CD14-positive monocyte (primary cell): ENCODE results near the gene ARMH3. TPM values are rescaled to one million over a fixed set of nuclear protein-coding genes. Genes with fewer than 3 reads are reported as not detected.

Experiments used
- DNase-seq, 3 donors: peaks; one replicate each; pipeline ENCODE4 v3.0.0-alpha.2; 2011 to 2022
- H2AFZ ChIP-seq: 2 replicates; pipeline ENCODE4 v1.6.0; 2012; ENCODE audit warnings: mild to moderate bottlenecking, low read depth, low read length, inconsistent platforms; ENCODE audit not compliant: insufficient read depth, poor library complexity, severe bottlenecking
- H3K27ac ChIP-seq, 2 donors: 1 replicate in 1 of 2; 2 replicates in 1 of 2; pipeline ENCODE4 v1.5.1; 2012 to 2013; ENCODE audit warnings: low read length in 2 of 2, control low read depth in 1 of 2, inconsistent platforms in 1 of 2, low read depth in 1 of 2, mild to moderate bottlenecking in 1 of 2
- H3K27me3 ChIP-seq, 2 donors: one replicate each; pipeline versions ENCODE4 v1.6.0 to v1.6.1; 2011 to 2013; ENCODE audit warnings: low read length in 2 of 2; ENCODE audit not compliant: control insufficient read depth in 2 of 2, insufficient read depth in 2 of 2
- H3K36me3 ChIP-seq, 2 donors: replicated peaks in 1 of 2; 1 replicate in 1 of 2; 2 replicates in 1 of 2; pipeline versions ENCODE4 v1.5.1 to v1.6.1; 2012 to 2013; ENCODE audit warnings: low read length in 2 of 2, control low read depth in 1 of 2, inconsistent platforms in 1 of 2, mild to moderate bottlenecking in 1 of 2; ENCODE audit not compliant: insufficient read depth in 2 of 2, control insufficient read depth in 1 of 2
- H3K4me1 ChIP-seq, 2 donors: 1 replicate in 1 of 2; 2 replicates in 1 of 2; pipeline versions ENCODE4 v1.5.1 to v1.6.1; 2012 to 2013; ENCODE audit warnings: low read length in 2 of 2, control low read depth in 1 of 2, inconsistent platforms in 1 of 2, mild to moderate bottlenecking in 1 of 2, moderate library complexity in 1 of 2; ENCODE audit not compliant: insufficient read depth in 2 of 2, control insufficient read depth in 1 of 2
- H3K4me2 ChIP-seq: replicated peaks from 2 replicates; pipeline ENCODE3; 2012; ENCODE audit warnings: low read length, moderate library complexity, mild to moderate bottlenecking; ENCODE audit not compliant: poor library complexity, severe bottlenecking; ENCODE audit errors: extremely low read depth
- H3K4me3 ChIP-seq, 3 experiments: fragments of 200-600 bp in 1 of 3; sonication (generic) in 1 of 3; replicated peaks in 1 of 3; 1 replicate in 2 of 3; 2 replicates in 1 of 3; pipeline ENCODE4 v1.5.1; 2011 to 2013; ENCODE audit warnings: low read length in 3 of 3, mild to moderate bottlenecking in 3 of 3, control low read depth in 2 of 3, low read depth in 2 of 3, inconsistent platforms in 1 of 3, moderate library complexity in 1 of 3
- H3K79me2 ChIP-seq: 2 replicates; pipeline ENCODE4 v1.6.0; 2012; ENCODE audit warnings: mild to moderate bottlenecking, control low read depth, inconsistent platforms, low read length, moderate library complexity; ENCODE audit not compliant: insufficient read depth
- H3K9ac ChIP-seq: 2 replicates; pipeline ENCODE4 v1.6.0; 2017; ENCODE audit warnings: low read length, mild to moderate bottlenecking; ENCODE audit not compliant: insufficient read depth, poor library complexity, severe bottlenecking
- H3K9me3 ChIP-seq, 2 donors: replicated peaks in 1 of 2; 1 replicate in 1 of 2; 2 replicates in 1 of 2; pipeline versions ENCODE4 v1.5.1 to v1.6.1; 2012 to 2013; ENCODE audit warnings: low read length in 2 of 2, control low read depth in 1 of 2; ENCODE audit not compliant: control insufficient read depth in 1 of 2, insufficient read depth in 1 of 2
- H4K20me1 ChIP-seq: 2 replicates; pipeline ENCODE4 v1.6.0; 2012; ENCODE audit warnings: mild to moderate bottlenecking, low read length, control low read depth, moderate library complexity; ENCODE audit not compliant: insufficient read depth
- H3K27ac Mint-ChIP-seq, 7 donors: one replicate each; pipeline ENCODE4 v1.8.0; 2020; ENCODE audit warnings: mild to moderate bottlenecking in 7 of 7, mixed read lengths in 7 of 7, moderate library complexity in 6 of 7, inconsistent platforms in 2 of 7
- H3K27me3 Mint-ChIP-seq, 3 donors: one replicate each; pipeline ENCODE4 v1.8.0; 2021 to 2022; ENCODE audit warnings: low read depth in 3 of 3, mild to moderate bottlenecking in 3 of 3, mixed read lengths in 3 of 3, moderate library complexity in 3 of 3, inconsistent platforms in 1 of 3
- H3K36me3 Mint-ChIP-seq, 2 donors: one replicate each; pipeline ENCODE4 v1.8.0; 2020; ENCODE audit warnings: mixed read lengths in 2 of 2, inconsistent platforms in 1 of 2, mild to moderate bottlenecking in 1 of 2
- H3K4me1 Mint-ChIP-seq: one replicate; pipeline ENCODE4 v1.8.0; 2020; ENCODE audit warnings: mild to moderate bottlenecking, mixed read lengths
- H3K4me3 Mint-ChIP-seq, 2 donors: one replicate each; pipeline ENCODE4 v1.8.0; 2020; ENCODE audit warnings: mild to moderate bottlenecking in 2 of 2, mixed read lengths in 2 of 2, moderate library complexity in 1 of 2
- H3K9me3 Mint-ChIP-seq, 7 donors: one replicate each; pipeline ENCODE4 v1.8.0; 2020 to 2022; ENCODE audit warnings: mixed read lengths in 7 of 7, mild to moderate bottlenecking in 6 of 7, moderate library complexity in 6 of 7, inconsistent platforms in 2 of 7
- WGBS: methylation state at CpG from one replicate; pipeline ENCODE4 v1.1.5; 2013; ENCODE audit warnings: missing lambda C conversion rate; ENCODE audit not compliant: insufficient coverage; 5-methylcytosine and 5-hydroxymethylcytosine counted together
- intact Hi-C, 2 donors: fragments of 100-400 bp; cut with micrococcal nuclease; formaldehyde crosslinking; loops; one replicate each; pipeline versions ENCODE4 v1.15.0 to v1.15.1; 2023
- polyA plus RNA-seq, 3 donors: library from polyadenylated mRNA; depleted of rRNA in 1 of 3; unstranded in 2 of 3; stranded (reverse) in 1 of 3; fragments of 300-500 nt in 2 of 3; fragments of >200 nt in 1 of 3; fragmentation: Illumina TruSeq in 2 of 3; gene quantifications; 1 replicate in 2 of 3; 2 replicates in 1 of 3; pipeline ENCODE4 v1.2.3, GENCODE V29; 2012 to 2021
- small RNA-seq: library from RNA; depleted of rRNA; stranded (forward); fragments of <200 nt; gene quantifications from one replicate; pipeline ENCODE3, GENCODE V24; 2012; ENCODE audit warnings: low read depth; ENCODE audit not compliant: insufficient read length
- TF ChIP-seq, protein P1 (sequence below): fragments of 200-600 bp; IDR thresholded peaks from one replicate; pipeline ENCODE4 v1.8.0; 2022; ENCODE audit warnings: antibody characterized with exemption, mild to moderate bottlenecking

ARMH3 gene
- polyA plus RNA-seq, 3 donors, result 20.4 to 26.3 (median 22.1) TPM

DNA sequence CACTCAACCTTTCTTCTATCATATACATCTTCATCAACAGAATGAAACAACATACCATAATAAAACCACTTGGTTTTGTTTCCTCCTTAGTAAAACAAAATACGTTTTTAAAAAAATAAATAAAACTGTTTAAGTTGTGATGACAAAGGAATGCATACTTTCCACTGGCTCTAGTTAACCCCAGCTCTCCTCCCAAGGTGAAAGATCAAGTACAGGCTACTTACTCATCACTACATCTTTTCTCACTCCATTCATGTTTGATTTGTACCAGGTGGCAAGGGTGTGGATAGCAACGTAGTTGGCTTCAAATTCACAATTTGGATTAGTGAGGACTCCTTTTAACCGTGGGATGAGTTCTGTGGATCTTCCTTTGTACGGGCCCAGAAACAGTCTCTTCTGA lies 252.5 kb downstream of the ARMH3 start:
- peaks cover 66% of the 10 kb centered on the region for H3K79me2 ChIP-seq
- H3K9me3 ChIP-seq, result no peaks in the 10 kb centered on the region
- Mint-ChIP-seq H3K9me3 (no peaks in the 10 kb centered on the region), H3K4me1 (no peaks in the 10 kb centered on the region), H3K4me3 (no peak overlapping the region), H3K27ac (peak overlapping the region in 2 of 7 donors; percentile 10), H3K36me3 (peaks cover 68 to 96% of the 10 kb centered on the region in 2 donors), H3K27me3 (no peaks in the 10 kb centered on the region)
- no peaks in the 10 kb centered on the region for H3K27me3 ChIP-seq
- WGBS, result 90% methylated on average over 2 of the region's 4 CpGs
- intact Hi-C loops, result no loop called here
- H3K4me2 ChIP-seq, result no peak overlapping the region
- peaks cover 98% of the 10 kb centered on the region for H4K20me1 ChIP-seq
- TF ChIP-seq, protein P1, sequence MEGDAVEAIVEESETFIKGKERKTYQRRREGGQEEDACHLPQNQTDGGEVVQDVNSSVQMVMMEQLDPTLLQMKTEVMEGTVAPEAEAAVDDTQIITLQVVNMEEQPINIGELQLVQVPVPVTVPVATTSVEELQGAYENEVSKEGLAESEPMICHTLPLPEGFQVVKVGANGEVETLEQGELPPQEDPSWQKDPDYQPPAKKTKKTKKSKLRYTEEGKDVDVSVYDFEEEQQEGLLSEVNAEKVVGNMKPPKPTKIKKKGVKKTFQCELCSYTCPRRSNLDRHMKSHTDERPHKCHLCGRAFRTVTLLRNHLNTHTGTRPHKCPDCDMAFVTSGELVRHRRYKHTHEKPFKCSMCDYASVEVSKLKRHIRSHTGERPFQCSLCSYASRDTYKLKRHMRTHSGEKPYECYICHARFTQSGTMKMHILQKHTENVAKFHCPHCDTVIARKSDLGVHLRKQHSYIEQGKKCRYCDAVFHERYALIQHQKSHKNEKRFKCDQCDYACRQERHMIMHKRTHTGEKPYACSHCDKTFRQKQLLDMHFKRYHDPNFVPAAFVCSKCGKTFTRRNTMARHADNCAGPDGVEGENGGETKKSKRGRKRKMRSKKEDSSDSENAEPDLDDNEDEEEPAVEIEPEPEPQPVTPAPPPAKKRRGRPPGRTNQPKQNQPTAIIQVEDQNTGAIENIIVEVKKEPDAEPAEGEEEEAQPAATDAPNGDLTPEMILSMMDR, result no peak
- H3K27ac ChIP-seq, result no peak overlapping the region
- DNase-seq, result no peak
- no peak overlapping the region for H2AFZ ChIP-seq
- no peak overlapping the region for H3K9ac ChIP-seq
- H3K36me3 ChIP-seq, result peaks cover 94 to 100% of the 10 kb centered on the region in 2 donors
- H3K4me3 ChIP-seq, result no peak overlapping the region
- no peaks in the 10 kb centered on the region for H3K4me1 ChIP-seq

DNA sequence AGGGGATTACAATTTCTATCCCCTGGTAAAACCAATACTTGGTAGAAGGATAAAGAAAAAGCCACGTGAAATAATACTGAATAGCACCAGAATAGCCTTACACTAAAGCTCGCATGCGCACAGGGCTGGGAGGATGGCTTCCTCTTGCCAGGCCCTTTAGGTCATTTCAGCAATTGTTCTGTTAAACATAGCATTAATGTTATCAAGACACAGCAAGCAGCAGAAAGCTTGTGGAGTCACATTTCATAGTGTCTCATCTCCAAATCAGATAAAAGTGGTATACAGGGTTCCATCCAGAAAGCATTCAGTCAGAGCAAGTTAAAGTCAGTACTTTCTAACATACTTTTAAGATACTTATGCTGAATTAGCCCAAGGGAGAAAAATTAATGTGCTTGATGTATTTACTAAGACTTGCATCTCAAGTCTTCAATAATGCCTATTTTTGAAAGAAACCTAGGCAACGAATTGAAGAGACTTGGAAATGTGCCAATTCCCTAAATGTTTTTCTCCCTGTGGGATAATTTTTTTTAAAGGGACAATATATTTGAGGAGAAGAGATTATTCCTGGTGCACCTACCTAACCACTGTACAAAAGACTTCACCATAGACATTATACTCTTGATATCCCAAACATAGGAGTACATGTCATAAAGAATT lies 258.4 kb downstream of the ARMH3 start:
- Histone ChIP-seq H3K27me3 (no peaks in the 10 kb centered on the region), H3K79me2 (peaks cover 56% of the 10 kb centered on the region), H4K20me1 (peaks cover 100% of the 10 kb centered on the region), H3K4me2 (no peak overlapping the region), H3K27ac (no peak overlapping the region), H3K36me3 (peaks cover 92 to 97% of the 10 kb centered on the region in 2 donors), H3K9me3 (no peaks in the 10 kb centered on the region), H2AFZ (no peak overlapping the region), H3K4me1 (no peaks in the 10 kb centered on the region), H3K9ac (no peak overlapping the region), H3K4me3 (no peak overlapping the region)
- H3K9me3 Mint-ChIP-seq, result no peaks in the 10 kb centered on the region
- TF ChIP-seq, protein P1, result no peak
- H3K4me3 Mint-ChIP-seq, result no peak overlapping the region
- no peak for DNase-seq
- WGBS, result no CpG with 5 or more reads among the region's 4 CpGs
- intact Hi-C loops, result no loop called here
- peak overlapping the region in 1 of 7 donors; percentile 7 for H3K27ac Mint-ChIP-seq
- H3K36me3 Mint-ChIP-seq, result peaks cover 81 to 95% of the 10 kb centered on the region in 2 donors
- no peaks in the 10 kb centered on the region for H3K27me3 Mint-ChIP-seq
- H3K4me1 Mint-ChIP-seq, result no peaks in the 10 kb centered on the region

Small RNA genes lying within 50 kb of the gene (small RNA-seq; reads per million reads assigned to genes)
- gene AL500527.1 (not detected), gene AL500527.2 (not detected), gene RF00017 (not detected), gene RF00019 (not detected)

Other genes with a start within 250 kb of the ARMH3 start
- gene OGA, start 237.7 kb downstream of the ARMH3 start, polyA plus RNA-seq, result 100 to 1,000 TPM in 1 of 3 donors, 10 to 100 TPM in 1, 1 to 10 TPM in 1; 6.9 to 104 (median 15.3) TPM
- 1 to 10 TPM in 1 of 3 donors, under 1 TPM in 1, not detected in 1; 0.48 to 2.1 TPM for gene KCNIP2, start 212.4 kb downstream of the ARMH3 start, polyA plus RNA-seq
- 10 to 100 TPM in 2 of 3 donors, 1 to 10 TPM in 1; 2.9 to 27.3 (median 23.6) TPM for gene HPS6, start 9.2 kb upstream of the ARMH3 start, polyA plus RNA-seq
- 100 to 1,000 TPM in 1 of 3 donors, 10 to 100 TPM in 1, 1 to 10 TPM in 1; 8.7 to 103 (median 21.9) TPM for gene LDB1, start 64.2 kb upstream of the ARMH3 start, polyA plus RNA-seq
- 10 to 100 TPM in 1 of 3 donors, 1 to 10 TPM in 2; 1.1 to 15.6 (median 2.5) TPM for gene PPRC1, start 76.9 kb upstream of the ARMH3 start, polyA plus RNA-seq
- 10 to 100 TPM in 2 of 3 donors, 1 to 10 TPM in 1; 10.0 to 32.1 (median 19.3) TPM for gene NOLC1, start 96.2 kb upstream of the ARMH3 start, polyA plus RNA-seq
- 1 to 10 TPM; 1.5 to 3.2 (median 2.2) TPM for gene ELOVL3, start 170.1 kb upstream of the ARMH3 start, polyA plus RNA-seq
- not detected for gene PITX3, start 185.3 kb upstream of the ARMH3 start, polyA plus RNA-seq
- 10 to 100 TPM in 2 of 3 donors, 1 to 10 TPM in 1; 4.2 to 17.4 (median 11.9) TPM for gene GBF1, start 189.4 kb upstream of the ARMH3 start, polyA plus RNA-seq